Activated naive CD8-positive, alpha-beta T cell treated with anti-CD3 and anti-CD28 coated beads, Interleukin-2, amount 10 ng/mL, durations not matched to agents 7 days and 5 days (primary cell): ENCODE results near the gene GLYATL1. TPM values are rescaled to one million over a fixed set of nuclear protein-coding genes. Genes with fewer than 3 reads are reported as not detected.

Source experiments
- ATAC-seq: fragments of 150-1000 bp; cut with Tn5 transposase; one replicate; pipeline ENCODE4 v1.10.0; 2021; ENCODE audit warnings: low read depth, moderate library complexity
- POLR2A ChIA-PET: fragments of 350-600 bp; sonication (Branson Sonifier 250); formaldehyde crosslinking; loops from one replicate; lab custom pipeline; 2021; ENCODE audit warnings: antibody characterized with exemption; lab: Charles Lee
- DNase-seq: peaks from one replicate; pipeline ENCODE4 v3.0.0; 2021
- H3K27ac Mint-ChIP-seq: one replicate; pipeline ENCODE4 v1.8.0; 2022; ENCODE audit warnings: mild to moderate bottlenecking, mixed read lengths
- H3K27me3 Mint-ChIP-seq: one replicate; pipeline ENCODE4 v1.8.0; 2022; ENCODE audit warnings: mild to moderate bottlenecking, moderate library complexity, mixed read lengths
- H3K36me3 Mint-ChIP-seq: one replicate; pipeline ENCODE4 v1.8.0; 2021; ENCODE audit warnings: mild to moderate bottlenecking, mixed read lengths
- H3K4me1 Mint-ChIP-seq: one replicate; pipeline ENCODE4 v1.8.0; 2021; ENCODE audit warnings: mixed read lengths
- H3K4me3 Mint-ChIP-seq: one replicate; pipeline ENCODE4 v1.8.0; 2022; ENCODE audit warnings: mild to moderate bottlenecking, moderate library complexity, mixed read lengths
- H3K9me3 Mint-ChIP-seq: one replicate; pipeline ENCODE4 v1.8.0; 2021; ENCODE audit warnings: mixed read lengths
- total RNA-seq, 2 experiments: library from RNA; stranded (reverse); gene quantifications; one replicate each; pipeline ENCODE4 v1.2.3, GENCODE V29; 2021

Gene GLYATL1
- total RNA-seq, 2 experiments from 2014 or later = not detected

DNA sequence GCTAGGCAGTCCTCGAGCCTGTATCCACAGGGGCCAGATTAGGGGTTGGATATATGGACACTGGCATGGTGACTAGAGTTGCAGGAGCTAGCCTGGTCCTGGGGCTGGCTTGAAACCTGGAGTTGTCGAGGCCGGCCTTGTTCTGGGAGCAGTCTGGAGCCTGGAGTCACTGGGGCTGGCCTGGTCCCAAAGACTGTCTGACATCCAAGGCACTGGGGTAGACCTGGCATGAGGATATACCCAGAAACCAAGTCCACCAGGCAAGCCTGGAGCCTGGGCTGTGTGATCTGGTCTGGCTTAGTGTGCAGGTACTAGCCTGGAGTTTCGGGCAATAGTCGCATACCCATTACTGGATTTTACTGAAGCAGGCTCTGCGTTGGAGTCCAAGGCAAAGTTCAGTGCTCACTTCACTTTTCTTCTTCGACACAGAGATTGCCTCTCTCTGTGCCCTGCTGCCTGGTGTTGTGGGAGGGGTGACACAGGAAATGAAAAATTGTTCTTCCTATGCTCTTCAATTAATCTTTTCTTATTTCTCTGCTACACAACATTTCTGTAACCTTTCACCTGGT lies 4.3 kb upstream of the GLYATL1 start:
- no peaks in the 10 kb centered on the region for H3K36me3 Mint-ChIP-seq
- peaks cover 6% of the 10 kb centered on the region for H3K27me3 Mint-ChIP-seq
- no peaks in the 10 kb centered on the region for H3K9me3 Mint-ChIP-seq
- no peak overlapping the region for H3K27ac Mint-ChIP-seq
- POLR2A ChIA-PET = no interaction called here
- DNase-seq (no peak), ATAC-seq (no peak)
- no peaks in the 10 kb centered on the region for H3K4me1 Mint-ChIP-seq
- H3K4me3 Mint-ChIP-seq = no peak overlapping the region

DNA sequence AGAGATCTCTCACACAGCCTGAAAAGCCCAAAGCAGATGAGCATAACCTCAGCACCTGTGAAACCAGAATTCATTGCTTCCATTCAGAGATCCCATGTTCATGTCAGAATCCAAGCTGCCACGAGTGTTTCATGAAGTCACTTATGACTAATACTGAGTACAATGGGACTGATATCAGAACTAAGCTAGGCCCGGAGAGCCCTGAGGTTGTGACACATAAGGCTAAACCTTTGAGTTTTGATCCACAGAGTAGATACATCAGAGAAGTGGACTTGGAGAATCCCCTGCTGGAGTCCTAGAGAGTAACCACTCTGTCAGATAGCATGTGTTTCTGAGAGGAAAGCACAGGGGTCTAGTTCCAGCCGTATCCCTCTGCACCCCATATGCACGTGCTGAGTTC lies 890 bp upstream of the GLYATL1 start:
- no peak for DNase-seq
- H3K4me3 Mint-ChIP-seq = no peak overlapping the region
- POLR2A ChIA-PET = no interaction called here
- no peaks in the 10 kb centered on the region for H3K9me3 Mint-ChIP-seq
- no peaks in the 10 kb centered on the region for H3K4me1 Mint-ChIP-seq
- no peak for ATAC-seq
- peaks cover 6% of the 10 kb centered on the region for H3K27me3 Mint-ChIP-seq
- H3K27ac Mint-ChIP-seq = no peak overlapping the region
- no peaks in the 10 kb centered on the region for H3K36me3 Mint-ChIP-seq

DNA sequence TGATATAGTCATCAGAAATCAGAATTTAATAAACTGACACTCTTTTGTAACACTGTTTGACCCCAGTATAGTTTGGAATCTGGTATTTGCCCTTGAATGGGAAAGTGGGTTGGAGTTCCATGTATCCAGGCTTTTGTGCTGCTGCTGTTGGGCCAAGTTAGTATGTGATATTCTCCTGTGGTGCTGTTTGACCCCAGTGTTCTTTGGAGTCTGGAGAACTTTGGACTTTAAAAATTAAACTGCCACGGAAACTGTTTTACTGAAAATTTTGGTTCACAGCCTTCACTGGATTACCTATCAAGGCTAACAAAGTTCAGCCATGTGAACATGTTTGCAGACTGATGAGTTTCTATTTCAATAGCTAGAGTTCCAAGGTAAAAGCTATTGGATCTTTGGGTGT lies 740 bp downstream of the GLYATL1 start:
- H3K27me3 Mint-ChIP-seq = peaks cover 4% of the 10 kb centered on the region
- DNase-seq = no peak
- H3K9me3 Mint-ChIP-seq = no peaks in the 10 kb centered on the region
- no peak overlapping the region for H3K4me3 Mint-ChIP-seq
- no peak overlapping the region for H3K27ac Mint-ChIP-seq
- no peaks in the 10 kb centered on the region for H3K36me3 Mint-ChIP-seq
- H3K4me1 Mint-ChIP-seq = no peaks in the 10 kb centered on the region
- no peak for ATAC-seq
- POLR2A ChIA-PET = no interaction called here

DNA sequence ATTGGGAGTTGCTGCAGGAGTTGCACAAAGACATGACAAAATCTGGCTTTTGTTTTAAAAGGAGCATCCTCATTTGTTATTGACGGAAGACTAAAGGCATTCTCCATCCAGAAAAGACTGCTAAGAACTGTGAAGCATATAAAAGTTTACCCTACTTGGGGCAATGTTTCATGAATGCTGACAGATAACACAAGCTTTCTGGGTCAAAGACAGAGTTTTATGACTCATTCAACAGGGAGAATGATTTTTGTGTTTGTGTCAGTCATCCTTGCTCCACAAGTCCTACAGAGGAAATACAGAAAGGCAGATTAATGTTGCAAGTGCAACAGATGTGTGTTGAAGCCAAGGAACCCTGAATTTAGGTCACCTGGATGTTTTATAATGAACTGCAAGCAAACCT lies 2.5 kb downstream of the GLYATL1 start:
- Mint-ChIP-seq H3K4me3 (no peak overlapping the region), H3K27ac (no peak overlapping the region), H3K9me3 (no peaks in the 10 kb centered on the region), H3K4me1 (no peaks in the 10 kb centered on the region), H3K36me3 (no peaks in the 10 kb centered on the region), H3K27me3 (peaks cover 4% of the 10 kb centered on the region)
- POLR2A ChIA-PET = no interaction called here
- no peak for ATAC-seq
- DNase-seq = no peak

DNA sequence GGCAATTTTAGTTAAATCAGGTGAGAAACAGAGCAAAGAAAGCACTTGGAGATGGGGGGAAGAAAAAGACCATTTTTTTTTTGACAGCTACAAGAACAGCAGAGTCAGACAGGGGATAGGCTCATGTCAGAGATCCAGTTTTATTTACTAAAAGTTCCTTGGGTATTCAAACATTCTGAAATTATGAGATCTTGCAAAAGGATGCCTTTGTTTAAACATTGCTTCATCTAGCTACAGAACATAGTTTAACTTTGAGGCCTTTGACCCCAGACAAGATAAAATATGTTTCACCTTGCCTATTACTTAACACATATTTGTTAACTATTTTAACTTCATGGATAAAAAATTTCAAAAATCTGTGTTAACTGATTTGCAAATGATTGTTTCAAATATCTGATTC lies 6.4 kb downstream of the GLYATL1 start:
- POLR2A ChIA-PET = no interaction called here
- no peak for ATAC-seq
- Mint-ChIP-seq H3K27ac (no peak overlapping the region), H3K36me3 (no peaks in the 10 kb centered on the region), H3K4me3 (no peak overlapping the region), H3K27me3 (peaks cover 7% of the 10 kb centered on the region), H3K4me1 (no peaks in the 10 kb centered on the region), H3K9me3 (no peaks in the 10 kb centered on the region)
- DNase-seq = no peak

DNA sequence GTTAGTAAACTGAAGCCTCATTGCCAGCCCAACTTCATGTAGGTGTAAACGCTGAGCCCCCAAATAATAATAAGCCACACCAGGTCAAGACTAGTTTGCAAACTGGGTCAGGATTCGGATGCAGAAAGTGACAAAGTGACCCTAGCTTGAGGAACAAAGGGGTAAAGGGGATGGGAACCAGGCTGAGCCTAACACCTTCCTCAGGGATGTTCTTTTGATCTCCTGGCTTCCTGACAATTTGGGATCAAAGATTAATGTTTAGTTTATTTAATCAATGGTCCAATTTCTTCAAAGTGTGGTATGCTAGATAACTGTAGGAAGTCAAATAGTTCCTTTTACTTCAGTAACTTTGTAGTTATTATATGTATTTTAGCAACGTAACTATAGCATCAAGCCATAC lies 9.9 kb downstream of the GLYATL1 start:
- Mint-ChIP-seq H3K36me3 (no peaks in the 10 kb centered on the region), H3K27me3 (peaks cover 23% of the 10 kb centered on the region), H3K4me1 (no peaks in the 10 kb centered on the region), H3K4me3 (no peak overlapping the region), H3K9me3 (no peaks in the 10 kb centered on the region), H3K27ac (no peak overlapping the region)
- POLR2A ChIA-PET = no interaction called here
- DNase-seq = no peak
- no peak for ATAC-seq

DNA sequence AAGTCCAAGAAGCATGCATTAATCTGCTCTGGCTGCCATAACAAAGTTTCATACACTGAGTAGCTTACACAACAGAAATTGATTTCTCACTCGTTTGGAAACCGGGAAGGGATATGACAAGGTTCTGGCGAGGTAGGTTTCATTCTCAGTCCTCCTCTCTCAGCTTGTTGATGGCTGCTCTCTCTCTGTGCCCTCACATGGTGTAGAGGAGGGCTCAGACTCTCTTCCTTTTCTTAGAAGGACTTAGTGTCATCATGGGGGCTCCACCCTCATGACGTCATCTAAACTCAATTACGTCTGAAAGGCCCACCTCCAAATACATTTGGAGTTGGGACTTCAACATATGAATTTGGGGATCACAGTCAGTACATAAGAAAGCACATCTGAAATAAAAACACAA lies 18.6 kb downstream of the GLYATL1 start:
- no peak for DNase-seq
- no peak overlapping the region for H3K27ac Mint-ChIP-seq
- H3K4me3 Mint-ChIP-seq = no peak overlapping the region
- peaks cover 11% of the 10 kb centered on the region for H3K27me3 Mint-ChIP-seq
- no peaks in the 10 kb centered on the region for H3K36me3 Mint-ChIP-seq
- no peaks in the 10 kb centered on the region for H3K9me3 Mint-ChIP-seq
- ATAC-seq = no peak
- peaks cover 2% of the 10 kb centered on the region for H3K4me1 Mint-ChIP-seq
- POLR2A ChIA-PET = no interaction called here

DNA sequence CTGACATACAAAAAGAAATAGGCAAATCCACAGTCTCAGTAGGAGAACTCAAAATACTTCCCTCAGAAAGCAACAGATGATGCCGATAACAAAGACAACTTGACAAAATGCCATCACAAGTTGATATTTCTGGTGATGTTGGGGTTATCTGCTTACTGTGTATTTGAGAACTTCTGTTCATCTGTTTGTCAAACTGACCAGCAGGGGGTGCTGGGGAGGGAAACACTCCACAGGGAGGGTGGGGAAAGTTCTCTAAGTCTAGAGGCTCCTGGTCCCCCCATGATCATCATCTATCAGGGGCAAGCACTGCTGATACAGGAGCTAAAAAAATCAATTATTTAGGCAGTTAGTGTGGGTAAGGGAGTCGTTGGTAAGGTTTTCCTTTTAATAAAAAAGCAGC lies 19.2 kb downstream of the GLYATL1 start:
- POLR2A ChIA-PET = no interaction called here
- no peak overlapping the region for H3K4me3 Mint-ChIP-seq
- peaks cover 8% of the 10 kb centered on the region for H3K27me3 Mint-ChIP-seq
- no peaks in the 10 kb centered on the region for H3K36me3 Mint-ChIP-seq
- no peak for DNase-seq
- no peak for ATAC-seq
- H3K4me1 Mint-ChIP-seq = peaks cover 2% of the 10 kb centered on the region
- H3K9me3 Mint-ChIP-seq = no peaks in the 10 kb centered on the region
- no peak overlapping the region for H3K27ac Mint-ChIP-seq

DNA sequence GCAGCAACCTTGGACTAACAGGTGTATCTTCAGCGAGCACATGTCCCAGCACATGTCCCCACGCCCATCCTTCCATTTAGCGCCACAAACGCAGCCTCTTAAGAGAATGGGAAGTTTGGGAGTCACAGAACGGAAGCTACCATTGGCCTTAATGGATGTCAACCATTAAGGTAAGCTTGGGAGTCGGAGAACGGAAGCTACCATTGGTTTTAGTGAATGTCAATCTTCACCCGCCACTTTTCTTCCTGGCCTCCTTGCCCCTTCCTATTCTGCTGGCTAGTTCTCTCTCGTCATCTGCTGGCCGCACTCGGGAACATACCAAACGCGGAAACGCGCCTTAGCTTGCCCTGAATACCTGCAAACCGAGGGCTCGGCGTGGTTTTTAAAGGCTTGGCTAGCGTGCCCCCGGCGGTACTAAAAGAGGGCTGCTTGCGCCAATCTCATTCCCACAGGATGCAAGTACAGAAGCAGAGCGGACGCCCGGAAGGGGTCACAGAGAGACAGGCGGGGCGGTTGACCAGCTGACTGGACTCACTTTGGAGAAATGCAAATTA lies 24.3 kb downstream of the GLYATL1 start:
- Mint-ChIP-seq H3K27me3 (no peaks in the 10 kb centered on the region), H3K9me3 (no peaks in the 10 kb centered on the region), H3K4me3 (no peak overlapping the region), H3K36me3 (no peaks in the 10 kb centered on the region), H3K4me1 (peaks cover 2% of the 10 kb centered on the region), H3K27ac (no peak overlapping the region)
- ATAC-seq = no peak
- DNase-seq = no peak
- POLR2A ChIA-PET = no interaction called here

DNA sequence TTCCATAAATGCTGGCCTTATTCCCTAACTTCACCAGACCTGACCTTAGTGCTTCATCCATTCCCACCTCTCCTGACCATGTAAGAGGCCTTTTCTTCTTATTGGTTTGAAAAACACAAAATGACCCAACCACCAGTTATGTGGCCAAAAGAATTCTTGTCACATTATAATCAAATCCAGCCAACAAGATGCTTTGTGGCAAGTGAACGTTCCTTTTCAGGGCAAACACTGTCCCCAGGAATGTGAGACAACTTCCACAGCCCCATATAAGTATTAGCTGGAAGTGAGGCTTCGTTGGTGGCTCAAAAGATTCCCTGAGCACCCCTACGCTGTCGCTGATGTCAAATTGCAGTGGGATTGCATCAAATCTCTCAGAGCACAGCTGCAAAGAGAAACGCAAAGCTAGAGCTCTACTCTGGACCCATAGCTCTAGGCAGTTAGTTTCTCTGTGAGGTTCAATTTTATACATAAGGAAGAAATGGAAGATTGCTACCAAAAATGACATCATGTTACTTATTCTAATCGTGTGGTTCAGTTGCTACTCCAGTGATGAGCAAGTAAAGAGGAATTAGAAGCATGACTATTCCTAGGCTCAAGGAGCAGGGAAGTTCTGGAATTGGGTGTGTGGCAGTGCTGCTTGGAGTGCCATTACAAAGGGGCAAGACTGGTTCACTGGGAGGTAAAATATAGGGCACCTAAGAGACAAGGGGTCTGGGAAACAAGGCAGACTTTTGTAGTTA lies 26.1 kb downstream of the GLYATL1 start:
- peaks cover 2% of the 10 kb centered on the region for H3K4me1 Mint-ChIP-seq
- H3K27ac Mint-ChIP-seq = no peak overlapping the region
- POLR2A ChIA-PET = no interaction called here
- no peaks in the 10 kb centered on the region for H3K36me3 Mint-ChIP-seq
- no peak overlapping the region for H3K4me3 Mint-ChIP-seq
- ATAC-seq (no peak), DNase-seq (no peak)
- no peaks in the 10 kb centered on the region for H3K27me3 Mint-ChIP-seq
- H3K9me3 Mint-ChIP-seq = no peaks in the 10 kb centered on the region

DNA sequence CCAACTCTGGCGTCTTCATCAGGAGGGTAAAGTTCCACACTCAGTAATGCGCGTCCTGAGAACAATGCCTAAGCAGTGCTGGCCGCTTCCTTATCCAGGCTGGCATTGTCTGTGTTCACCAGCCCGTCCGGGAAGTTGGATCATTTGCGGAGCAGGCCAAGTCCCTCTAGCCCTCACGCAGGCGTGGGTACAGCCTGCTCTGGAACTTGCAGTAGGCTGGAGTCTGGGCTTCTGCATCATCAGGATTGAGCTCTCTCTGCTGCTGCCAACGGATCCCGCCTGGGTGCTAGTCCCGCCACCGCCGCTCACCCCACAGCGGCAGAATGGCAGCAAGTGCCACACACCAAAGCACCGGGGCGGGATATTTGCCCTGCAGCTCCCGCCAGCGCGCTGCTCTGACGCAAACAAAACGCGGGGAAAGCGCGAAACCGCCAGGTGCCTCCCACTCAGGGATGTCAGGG lies 29.0 kb downstream of the GLYATL1 start:
- no peak overlapping the region for H3K27ac Mint-ChIP-seq
- no peaks in the 10 kb centered on the region for H3K27me3 Mint-ChIP-seq

DNA sequence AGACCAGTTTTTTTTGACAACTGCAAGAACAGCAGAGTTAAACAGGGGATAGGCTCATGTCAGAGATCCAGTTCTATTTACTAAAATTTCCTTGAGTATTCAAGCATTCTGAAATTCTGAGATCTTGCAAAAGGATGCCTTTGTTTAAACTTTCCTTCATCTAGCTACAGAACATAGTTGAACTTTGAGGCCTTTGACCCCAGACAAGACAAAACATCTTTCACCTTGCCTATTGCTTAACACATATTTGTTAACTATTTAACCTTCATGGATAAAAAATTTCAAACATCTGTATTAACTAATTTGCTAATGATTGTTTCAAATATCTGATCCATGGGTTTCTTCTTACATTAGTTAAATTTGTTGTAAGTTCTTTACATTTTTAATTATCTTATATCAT lies 38.2 kb downstream of the GLYATL1 start:
- no peaks in the 10 kb centered on the region for H3K9me3 Mint-ChIP-seq
- no peaks in the 10 kb centered on the region for H3K4me1 Mint-ChIP-seq
- H3K36me3 Mint-ChIP-seq = no peaks in the 10 kb centered on the region
- peaks cover 5% of the 10 kb centered on the region for H3K27me3 Mint-ChIP-seq
- ATAC-seq = no peak
- H3K27ac Mint-ChIP-seq = no peak overlapping the region
- DNase-seq = no peak
- no peak overlapping the region for H3K4me3 Mint-ChIP-seq
- POLR2A ChIA-PET = no interaction called here

More for the DNA sequence above, 29.0 kb downstream of the GLYATL1 start:
- Mint-ChIP-seq H3K9me3 (no peaks in the 10 kb centered on the region), H3K36me3 (no peaks in the 10 kb centered on the region), H3K4me1 (no peaks in the 10 kb centered on the region), H3K4me3 (no peak overlapping the region)
- no peak for ATAC-seq
- POLR2A ChIA-PET = no interaction called here
- DNase-seq = no peak

DNA sequence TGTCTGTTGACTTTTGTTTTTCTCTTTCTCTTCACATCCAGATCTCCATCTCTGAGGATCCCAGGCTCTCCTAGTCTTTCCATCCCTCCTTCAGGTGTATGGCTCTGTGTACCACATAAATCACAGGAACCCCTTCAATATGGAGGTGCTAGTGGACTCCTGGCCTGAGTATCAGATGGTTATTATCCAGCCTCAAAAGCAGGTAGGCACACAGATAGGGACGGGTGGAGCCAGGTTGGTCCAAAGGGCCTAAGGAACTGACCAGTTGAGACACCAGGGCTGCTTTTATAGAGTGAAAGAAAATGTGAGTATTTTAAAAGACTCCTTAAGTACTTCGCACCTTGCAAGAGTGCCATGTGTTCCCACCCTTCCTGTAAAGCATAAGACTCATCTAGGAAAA lies 39.9 kb downstream of the GLYATL1 start:
- peaks cover 5% of the 10 kb centered on the region for H3K27me3 Mint-ChIP-seq
- H3K4me1 Mint-ChIP-seq = no peaks in the 10 kb centered on the region
- no peak overlapping the region for H3K27ac Mint-ChIP-seq
- ATAC-seq (no peak), DNase-seq (no peak)
- no peaks in the 10 kb centered on the region for H3K9me3 Mint-ChIP-seq
- H3K36me3 Mint-ChIP-seq = no peaks in the 10 kb centered on the region
- no peak overlapping the region for H3K4me3 Mint-ChIP-seq
- POLR2A ChIA-PET = no interaction called here

DNA sequence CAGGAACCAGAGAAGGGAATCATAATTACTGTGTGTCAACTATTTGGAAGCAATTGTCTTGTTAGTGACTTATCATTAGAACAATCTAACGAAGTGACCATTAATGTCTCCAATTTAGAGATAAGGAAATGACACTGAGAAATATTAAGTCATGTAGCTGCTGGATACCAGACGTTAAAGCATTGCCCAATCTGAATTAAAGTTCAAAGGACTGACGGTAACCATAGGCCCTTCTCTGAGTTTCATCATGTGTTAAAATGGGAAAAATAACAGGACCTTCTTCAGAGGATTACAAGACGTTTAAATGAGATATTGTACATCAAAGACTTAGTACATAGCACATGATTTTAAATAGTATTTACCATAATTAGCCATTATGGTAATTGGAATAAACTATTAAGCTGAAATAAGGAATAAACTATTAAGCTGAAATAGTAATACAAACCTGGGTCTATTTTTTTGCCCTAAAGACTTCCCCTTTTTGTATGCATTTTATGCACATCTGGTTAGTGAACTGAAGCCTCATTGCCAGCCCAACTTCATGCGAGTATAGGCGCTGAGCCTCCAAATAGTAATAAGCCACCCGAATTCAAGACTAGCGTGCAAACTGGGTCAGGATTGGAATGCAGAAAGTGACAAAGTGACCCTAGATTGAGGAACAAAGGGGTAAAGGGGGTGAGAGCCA lies 41.0 kb downstream of the GLYATL1 start:
- Mint-ChIP-seq H3K9me3 (no peaks in the 10 kb centered on the region), H3K4me1 (no peaks in the 10 kb centered on the region), H3K4me3 (no peak overlapping the region), H3K27me3 (peaks cover 9% of the 10 kb centered on the region), H3K36me3 (no peaks in the 10 kb centered on the region), H3K27ac (no peak overlapping the region)
- POLR2A ChIA-PET = no interaction called here
- DNase-seq = no peak
- ATAC-seq = no peak
